ENCODE data around the gene PEX5L. TPM values are rescaled to one million over a fixed set of nuclear protein-coding genes. Genes with fewer than 3 reads are reported as not detected.

PEX5L gene
- total RNA-seq = 1 to 10 TPM in 1 of 4 donors, under 1 TPM in 1, not detected in 2; 0.13 to 2.0 TPM

GRCh38 chr3:180036671-180037455 lies at the start of gene PEX5L:
PEX5L (minus strand) TSS chr3:180036937; CDS start chr3:180036599, 338 bp downstream.
- Histone ChIP-seq H3K27me3 (no peaks in the 10 kb centered on the region), H3K4me3 (replicated peaks in 1 of 3) (no peak within 1 kb of the TSS), H3K4me1 (peaks cover 0 to 7% of the 10 kb centered on the region in 2 donors), H3K36me3 (no peaks in the 10 kb centered on the region), H3K27ac (no peak within 1 kb of the TSS), H3K9me3 (no peaks in the 10 kb centered on the region)
- intact Hi-C loops (cut with DNase I) = no loop called here
- WGBS, 2 donors = 3 to 5% methylated on average over 27 to 41 of the region's 96 CpGs
- TF ChIP-seq POLR2A (IDR thresholded peaks at IDR 0.05) = no peak
- no peak for TF ChIP-seq CTCF (IDR thresholded peaks at IDR 0.05)
- peak; percentile 12 to 25 for DNase-seq

- WGBS, 2 donors = 51 to 60% methylated on average over 1 to 2 of the region's 2 CpGs
- no peaks in the 10 kb centered on the region for H3K9me3 ChIP-seq
Observed at GRCh38 chr3:180085122-180085710, 48.5 kb upstream of the PEX5L start.

GRCh38 chr3:180082699-180083098 lies 46.0 kb upstream of the PEX5L start:
- H3K4me3 ChIP-seq (replicated peaks in 1 of 3) = no peak overlapping the region
- intact Hi-C loops (cut with DNase I) = no loop called here
- H3K9me3 ChIP-seq = no peaks in the 10 kb centered on the region
- WGBS, 2 donors = 91 to 93% methylated on average over 2 of the region's 2 CpGs
- H3K27me3 ChIP-seq = no peaks in the 10 kb centered on the region
- H3K27ac ChIP-seq = no peak overlapping the region
- TF ChIP-seq POLR2A (IDR thresholded peaks at IDR 0.05) (no peak), CTCF (IDR thresholded peaks at IDR 0.05) (no peak)
- H3K36me3 ChIP-seq = no peaks in the 10 kb centered on the region
- H3K4me1 ChIP-seq = no peaks in the 10 kb centered on the region
- DNase-seq = no peak

More at GRCh38 chr3:180085122-180085710, 48.5 kb upstream of the PEX5L start:
- Histone ChIP-seq H3K27ac (no peak overlapping the region), H3K36me3 (no peaks in the 10 kb centered on the region), H3K27me3 (no peaks in the 10 kb centered on the region), H3K4me1 (no peaks in the 10 kb centered on the region), H3K4me3 (replicated peaks in 1 of 3) (no peak overlapping the region)
- intact Hi-C loops (cut with DNase I) = no loop called here
- TF ChIP-seq POLR2A (IDR thresholded peaks at IDR 0.05) = no peak
- TF ChIP-seq CTCF (IDR thresholded peaks at IDR 0.05) = no peak
- DNase-seq = no peak

GRCh38 chr3:180078592-180078991 lies 41.9 kb upstream of the PEX5L start:
- no peaks in the 10 kb centered on the region for H3K36me3 ChIP-seq
- H3K27me3 ChIP-seq = no peaks in the 10 kb centered on the region
- no peak for DNase-seq
- intact Hi-C loops (cut with DNase I) = no loop called here
- no peaks in the 10 kb centered on the region for H3K9me3 ChIP-seq
- no peak overlapping the region for H3K27ac ChIP-seq
- 40 to 44% methylated on average over 2 of the region's 2 CpGs for WGBS, 2 donors
- H3K4me3 ChIP-seq (replicated peaks in 1 of 3) = no peak overlapping the region
- no peaks in the 10 kb centered on the region for H3K4me1 ChIP-seq
- TF ChIP-seq CTCF (IDR thresholded peaks at IDR 0.05) (no peak), POLR2A (IDR thresholded peaks at IDR 0.05) (no peak)

GRCh38 chr3:180073561-180073960 lies 36.8 kb upstream of the PEX5L start:
- Histone ChIP-seq H3K4me1 (no peaks in the 10 kb centered on the region), H3K4me3 (replicated peaks in 1 of 3) (no peak overlapping the region), H3K27ac (no peak overlapping the region), H3K9me3 (no peaks in the 10 kb centered on the region), H3K36me3 (no peaks in the 10 kb centered on the region), H3K27me3 (no peaks in the 10 kb centered on the region)
- intact Hi-C loops (cut with DNase I) = no loop called here
- TF ChIP-seq POLR2A (IDR thresholded peaks at IDR 0.05) = no peak
- no peak for TF ChIP-seq CTCF (IDR thresholded peaks at IDR 0.05)
- no peak for DNase-seq
